ENCODE data around the gene B3GLCT. TPM values are rescaled to one million over a fixed set of nuclear protein-coding genes. Genes with fewer than 3 reads are reported as not detected.
"Not testable (repeated sequence)": the region's sequence is repeated elsewhere in the genome, so short reads cannot be mapped to it uniquely, and the experiment has no call there.

B3GLCT gene
- total RNA-seq, result 3.2 TPM

- peak; percentile 74 to 82 (median 80) for DNase-seq (ENCODE audit: low read depth in 2 of 3, low spot score in 2 of 3)
These were observed at the start of gene B3GLCT for GRCh38 chr13:31199849-31200636. Gene B3GLCT (plus strand): TSS chr13:31199975. CDS start chr13:31200085, 110 bp downstream.

- no peak for DNase-seq (ENCODE audit: low read depth in 2 of 3, low spot score in 2 of 3)
These were observed 49.3 kb upstream of the B3GLCT start for GRCh38 chr13:31150315-31150985.

- DNase-seq (ENCODE audit: low read depth in 2 of 3, low spot score in 2 of 3), result no peak
These were observed 47.9 kb upstream of the B3GLCT start for GRCh38 chr13:31151837-31152236.

DNA sequence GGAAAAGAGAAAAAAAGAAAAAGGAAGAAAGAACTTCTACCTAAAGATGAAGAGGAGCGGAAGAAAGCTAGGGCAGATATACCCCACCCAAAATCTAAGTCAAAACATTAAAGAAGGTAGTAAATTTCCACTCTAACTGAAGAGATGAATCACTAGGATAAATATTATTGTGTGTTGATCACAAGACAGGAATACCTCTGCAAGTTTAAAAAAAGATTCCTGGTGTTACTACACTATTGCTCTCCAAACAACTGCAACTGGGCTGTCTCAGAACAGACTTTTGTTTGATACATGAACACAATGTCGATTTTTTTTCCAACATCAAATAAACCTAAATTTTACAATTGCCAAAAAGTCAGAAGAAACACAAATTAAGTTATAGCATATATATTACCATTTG, 44.8 kb upstream of the B3GLCT start:
- no peak for DNase-seq (ENCODE audit: low read depth in 2 of 3, low spot score in 2 of 3)

- DNase-seq (ENCODE audit: low read depth in 2 of 3, low spot score in 2 of 3), result no peak
These were observed 40.5 kb upstream of the B3GLCT start for GRCh38 chr13:31159306-31159705.

DNA sequence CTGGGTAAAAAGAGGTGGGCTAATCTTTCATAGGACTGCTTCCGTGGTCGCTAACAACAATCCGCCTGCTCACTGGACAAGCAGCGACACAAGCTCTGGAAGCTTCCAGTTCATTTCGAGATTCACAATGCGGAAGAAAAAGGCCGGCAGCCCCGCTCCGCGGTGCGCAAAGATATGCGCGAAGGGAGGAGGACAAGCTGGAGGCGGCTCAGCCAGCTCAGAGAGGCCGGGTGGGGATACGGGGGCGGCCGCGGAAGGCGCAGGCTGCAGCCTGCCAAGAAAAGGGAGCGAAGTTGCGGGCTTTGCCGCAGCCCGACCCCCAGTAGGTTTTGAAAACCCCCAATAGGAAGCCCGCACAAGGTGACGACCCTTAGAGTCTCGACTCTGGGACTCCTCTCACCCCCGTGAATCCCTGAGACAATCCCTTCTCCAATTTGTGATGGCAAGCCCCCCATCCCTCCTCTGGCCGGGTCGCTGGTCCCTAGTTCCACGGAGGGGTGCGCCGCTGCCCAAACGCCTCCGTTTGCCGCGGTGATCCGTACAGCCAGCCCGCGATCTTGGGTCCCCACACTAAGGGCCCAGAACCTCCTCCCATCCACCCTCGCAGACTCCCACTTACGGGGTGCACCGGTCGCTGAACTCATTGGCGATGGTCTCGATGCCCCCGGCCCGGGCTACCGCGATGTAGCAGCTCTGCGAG, 38.8 kb upstream of the B3GLCT start:
- DNase-seq (ENCODE audit: low read depth in 2 of 3, low spot score in 2 of 3), result peak; percentile 19 to 84 (median 76)

DNA sequence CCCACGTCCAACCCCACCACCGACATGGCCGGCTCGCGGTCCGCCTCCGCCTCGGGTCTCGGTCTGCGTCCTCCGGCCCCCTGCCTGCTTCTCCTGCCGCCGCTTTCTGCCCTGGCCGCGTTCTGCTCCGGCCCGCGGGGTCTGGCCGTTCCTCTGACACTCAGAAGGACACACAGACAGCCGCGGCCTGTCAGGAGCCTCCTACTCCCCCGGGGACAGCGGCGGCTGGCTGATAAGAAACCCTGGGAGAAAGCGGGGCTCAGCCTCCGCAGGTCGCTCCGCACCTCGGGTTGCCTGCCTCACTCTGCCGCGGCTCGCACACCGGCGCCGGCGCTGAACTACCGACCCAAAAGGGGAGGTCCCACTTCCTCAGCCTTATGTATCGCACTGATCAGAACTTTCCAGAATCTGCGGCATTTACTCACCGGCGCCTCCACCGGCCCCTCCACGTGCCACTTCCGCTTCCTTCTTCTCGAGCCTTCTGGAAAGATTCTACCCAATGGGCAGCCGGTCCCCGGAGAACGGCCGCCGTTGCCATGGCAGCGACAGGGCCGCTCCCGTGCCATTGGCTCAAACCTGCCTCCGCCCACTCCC, 38.1 kb upstream of the B3GLCT start, which contains the start of gene HSPH1:
Gene HSPH1, minus strand, starts transcription at position 348 of the 594 bp plus-strand sequence. Its CDS starts 322 bp downstream, at position 26.
- peak in 2 of 3 donors; percentile 99 for DNase-seq (ENCODE audit: low read depth in 2 of 3, low spot score in 2 of 3)

DNA sequence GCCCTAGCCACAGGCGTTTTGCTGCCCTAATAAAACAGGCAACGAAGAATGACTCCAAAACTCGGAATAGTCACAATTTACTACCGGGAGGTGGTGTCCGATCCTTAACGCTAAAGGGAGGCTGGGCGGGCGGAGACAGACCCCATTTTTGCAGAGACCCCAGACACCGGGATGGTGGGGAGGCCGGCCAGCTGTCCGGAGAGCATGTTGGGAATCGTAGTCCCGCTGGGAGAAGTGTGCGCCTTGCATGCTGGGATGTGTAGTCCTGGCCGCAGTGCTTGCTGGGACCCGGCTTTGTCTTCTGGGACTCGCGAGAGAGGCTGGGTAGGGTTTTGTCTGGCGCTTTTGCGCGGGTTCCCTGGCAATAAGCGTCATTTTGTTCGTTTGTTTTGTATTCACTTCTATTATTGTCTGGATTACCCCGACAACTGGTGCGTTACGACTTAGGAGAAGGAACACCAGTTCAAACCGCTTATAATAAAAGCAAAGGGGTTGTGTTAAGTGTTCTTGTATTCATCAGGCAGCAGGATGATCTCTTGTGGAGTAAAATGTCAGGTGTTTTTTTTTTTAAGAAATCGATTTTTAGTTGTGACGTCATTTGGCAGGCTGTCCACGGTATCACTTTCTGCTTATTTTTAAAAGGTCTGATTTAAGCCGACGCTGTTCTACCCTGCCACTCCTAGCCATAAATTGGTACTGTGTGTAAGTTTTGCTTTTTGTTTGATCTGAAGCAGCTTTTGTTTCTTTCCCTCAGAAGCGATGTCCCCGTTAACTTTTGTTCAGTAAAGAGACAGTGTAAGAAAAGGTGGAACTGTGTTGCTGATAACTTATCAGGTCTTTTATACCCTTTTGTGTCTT, 37.4 kb upstream of the B3GLCT start:
- peak; percentile 94 to 99 (median 97) for DNase-seq (ENCODE audit: low read depth in 2 of 3, low spot score in 2 of 3)

- no peak for DNase-seq (ENCODE audit: low read depth in 2 of 3, low spot score in 2 of 3)
These were observed 33.2 kb upstream of the B3GLCT start for GRCh38 chr13:31166591-31166990.

- no peak for DNase-seq (ENCODE audit: low read depth in 2 of 3, low spot score in 2 of 3)
These were observed 32.3 kb upstream of the B3GLCT start for GRCh38 chr13:31167490-31167889.

DNA sequence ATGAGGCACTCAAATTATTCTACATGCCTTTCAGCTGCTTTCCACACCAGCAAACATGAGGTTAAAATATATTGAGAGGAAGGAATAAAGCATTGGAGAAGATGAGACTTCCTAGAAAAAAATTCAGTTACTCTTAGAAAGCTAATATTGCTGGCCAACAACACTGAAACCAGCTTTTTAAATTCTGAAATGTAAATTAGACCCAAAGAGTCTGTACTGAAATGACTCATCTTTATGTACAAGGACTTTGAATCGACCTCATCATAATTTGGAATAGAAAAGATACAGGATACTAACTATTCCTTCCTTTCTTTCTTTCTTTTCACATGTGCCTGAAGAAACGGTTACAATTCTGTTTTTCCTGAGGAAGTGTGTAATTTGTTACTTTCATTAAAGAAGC, 31.6 kb upstream of the B3GLCT start:
- no peak for DNase-seq (ENCODE audit: low read depth in 2 of 3, low spot score in 2 of 3)

- DNase-seq (ENCODE audit: low read depth in 2 of 3, low spot score in 2 of 3), result no peak
These were observed 31.0 kb upstream of the B3GLCT start for GRCh38 chr13:31168736-31169135.

- no peak for DNase-seq (ENCODE audit: low read depth in 2 of 3, low spot score in 2 of 3)
These were observed 27.8 kb upstream of the B3GLCT start for GRCh38 chr13:31172001-31172400.

GRCh38 chr13:31172535-31172934, 27.2 kb upstream of the B3GLCT start:
- DNase-seq (ENCODE audit: low read depth in 2 of 3, low spot score in 2 of 3), result no peak

GRCh38 chr13:31174018-31174417, 25.8 kb upstream of the B3GLCT start:
- DNase-seq (ENCODE audit: low read depth in 2 of 3, low spot score in 2 of 3), result no peak

GRCh38 chr13:31175847-31176532, 23.8 kb upstream of the B3GLCT start:
- DNase-seq (ENCODE audit: low read depth in 2 of 3, low spot score in 2 of 3), result no peak

- DNase-seq (ENCODE audit: low read depth in 2 of 3, low spot score in 2 of 3), result not testable (repeated sequence)
These were observed 21.8 kb upstream of the B3GLCT start for GRCh38 chr13:31177813-31178495.

GRCh38 chr13:31179241-31179640, 20.5 kb upstream of the B3GLCT start:
- no peak for DNase-seq (ENCODE audit: low read depth in 2 of 3, low spot score in 2 of 3)

- DNase-seq (ENCODE audit: low read depth in 2 of 3, low spot score in 2 of 3), result peak in 1 of 3 donors; percentile 11
These were observed 20.0 kb upstream of the B3GLCT start for GRCh38 chr13:31179754-31180153.

All from hematopoietic multipotent progenitor cell (in vitro differentiated cells).